Calu3 (cell line): Measurements from ENCODE around the gene PAFAH1B1. TPM values are rescaled to one million over a fixed set of nuclear protein-coding genes. Genes with fewer than 3 reads are reported as not detected.

Experiments
- BruUV-seq: library from RNA; stranded (reverse); fragments of 400-500 nt; replicated peaks from 2 replicates; lab custom pipeline; 2021; lab: Mats Ljungman, UMichigan
- CTCF ChIA-PET: fragments of 300-600 bp; sonication (Branson Sonifier 250); formaldehyde crosslinking; loops from one replicate; lab custom pipeline; 2022; ENCODE audit warnings: antibody characterized with exemption; lab: Charles Lee
- DNase-seq: peaks from one replicate; pipeline ENCODE4 v3.0.0; 2022
- H3K27ac Mint-ChIP-seq: one replicate; pipeline ENCODE4 v1.8.0; 2022; ENCODE audit warnings: mixed read lengths; ENCODE audit not compliant: unreplicated experiment
- H3K27me3 Mint-ChIP-seq: one replicate; pipeline ENCODE4 v1.8.0; 2022; ENCODE audit warnings: mixed read lengths; ENCODE audit not compliant: unreplicated experiment
- H3K36me3 Mint-ChIP-seq: one replicate; pipeline ENCODE4 v1.8.0; 2022; ENCODE audit warnings: mild to moderate bottlenecking, moderate library complexity, mixed read lengths; ENCODE audit not compliant: insufficient read depth, unreplicated experiment
- H3K4me1 Mint-ChIP-seq: one replicate; pipeline ENCODE4 v1.8.0; 2022; ENCODE audit warnings: mild to moderate bottlenecking, low read depth, mixed read lengths; ENCODE audit not compliant: unreplicated experiment
- H3K4me3 Mint-ChIP-seq: one replicate; pipeline ENCODE4 v1.8.0; 2022; ENCODE audit warnings: mild to moderate bottlenecking, low read depth, moderate library complexity, mixed read lengths; ENCODE audit not compliant: unreplicated experiment
- H3K9me3 Mint-ChIP-seq: one replicate; pipeline ENCODE4 v1.8.0; 2022; ENCODE audit warnings: low read depth, mixed read lengths; ENCODE audit not compliant: unreplicated experiment
- CTCF ChIP-seq: fragments of 200-600 bp; IDR thresholded peaks from one replicate; pipeline ENCODE4 v1.8.0; 2022; ENCODE audit warnings: antibody characterized with exemption; ENCODE audit not compliant: unreplicated experiment
- intact Hi-C: fragments of 100-400 bp; cut with micrococcal nuclease; formaldehyde crosslinking; loops from one replicate; pipeline ENCODE4 v1.10.0; 2022; ENCODE audit not compliant: unreplicated experiment
- total RNA-seq: library from RNA; stranded (reverse); gene quantifications from 2 replicates; pipeline ENCODE4 v1.2.3, GENCODE V29; 2022

The PAFAH1B1 gene
- total RNA-seq, 1 experiment from 2014 or later: 99.8 TPM

GRCh38 chr17:2693561-2694380 lies 100.3 kb downstream of the PAFAH1B1 start:
- TF ChIP-seq CTCF: no peak
- intact Hi-C loops: no loop called here
- Mint-ChIP-seq H3K4me1 (no peaks in the 10 kb centered on the region), H3K36me3 (peaks cover 51% of the 10 kb centered on the region), H3K9me3 (no peaks in the 10 kb centered on the region), H3K4me3 (no peak overlapping the region), H3K27ac (no peak overlapping the region), H3K27me3 (no peaks in the 10 kb centered on the region)
- BruUV-seq: no TSS peak
- CTCF ChIA-PET: no interaction called here
- no peak for DNase-seq

GRCh38 chr17:2694381-2695242 lies 101.2 kb downstream of the PAFAH1B1 start:
- H3K27me3 Mint-ChIP-seq: no peaks in the 10 kb centered on the region
- H3K4me3 Mint-ChIP-seq: no peak overlapping the region
- no TSS peak for BruUV-seq
- no peak overlapping the region for H3K27ac Mint-ChIP-seq
- intact Hi-C loops: no loop called here
- H3K4me1 Mint-ChIP-seq: no peaks in the 10 kb centered on the region
- DNase-seq: no peak
- CTCF ChIA-PET: interaction anchor here (0.6 kb wide), 1 partner anchor 411 kb away, joined by 3 read pairs; no protein-coding TSS in a partner anchor
- peaks cover 49% of the 10 kb centered on the region for H3K36me3 Mint-ChIP-seq
- no peak for TF ChIP-seq CTCF
- H3K9me3 Mint-ChIP-seq: no peaks in the 10 kb centered on the region

GRCh38 chr17:2695243-2695960 lies 101.9 kb downstream of the PAFAH1B1 start:
- Mint-ChIP-seq H3K4me3 (no peak overlapping the region), H3K27me3 (no peaks in the 10 kb centered on the region), H3K9me3 (no peaks in the 10 kb centered on the region), H3K36me3 (peaks cover 51% of the 10 kb centered on the region), H3K27ac (no peak overlapping the region), H3K4me1 (no peaks in the 10 kb centered on the region)
- intact Hi-C loops: no loop called here
- no peak for DNase-seq
- no TSS peak for BruUV-seq
- TF ChIP-seq CTCF: no peak
- CTCF ChIA-PET: interaction anchor here (0.6 kb wide), 1 partner anchor 412 kb away, joined by 3 read pairs; no protein-coding TSS in a partner anchor
